Heart left ventricle (tissue), 13 donors: ENCODE measurements around the gene GABPB1.

Source experiments
- CTCF ChIP-seq, 12 donors: fragments of 200-600 bp; sonication (generic) in 4 of 12; IDR thresholded peaks; one replicate each; pipeline versions ENCODE4 v1.5.0 to v1.8.0; 2018 to 2022; ENCODE audit warnings: antibody characterized with exemption in 12 of 12, mild to moderate bottlenecking in 5 of 12
- POLR2A ChIP-seq, 2 donors: fragments of 450-650 bp; IDR thresholded peaks; one replicate each; pipeline ENCODE4 v1.6.1; 2017; ENCODE audit warnings: antibody characterized with exemption in 2 of 2, mild to moderate bottlenecking in 2 of 2, moderate library complexity in 2 of 2
- donor health status: ischemic (EF 13 %, LVEDD 7.1; RV severe dilation, severe dysfunction).
- donor health status: DM: no; HTN: yes; CAD: no.
- donor health status: DM: no; HTN: no; CAD: no.
- donor health status: ischemic (EF 25% LVEDD 6.9; RV normal size, moderate dysfunction).
- donor health status: ischemic (EF 25% LVEDD 5.7; RV mildly dilated, moderate dysfunction).
- donor health status: ischemic (EF 35%, LVEDD 5.7; RV mildly dilated, moderate dysfunction).
- donor health status: nonischemic (EF 11% LVEDD 7.7; RV severe dilation, severe dysfunction).
- donor health status: DM: yes; HTN: yes; CAD: no.
- donor health status: PGD.
- donor health status: ischemic (EF 29% LVEDD 5.4; RV normal size, mild dysfunction).
- donor health status: nonischemic (EF 23%, LVEDD 6.1; RV moderate dilation, normal function).

GRCh38 chr15:50339717-50340116, 15.3 kb downstream of the GABPB1 start:
- TF ChIP-seq CTCF (IDR thresholded peaks at IDR 0.05) (no peak), POLR2A (IDR thresholded peaks at IDR 0.05) (no peak)
